HG02870 (cell line): ENCODE measurements around the gene HDAC1.

Experiments
- ATAC-seq: cut with Tn5 transposase; IDR thresholded peaks from one replicate; pipeline ENCODE4 v1.9.1; 2021; ENCODE audit warnings: mild to moderate bottlenecking, moderate library complexity; ENCODE audit not compliant: unreplicated experiment

Gene HDAC1

DNA sequence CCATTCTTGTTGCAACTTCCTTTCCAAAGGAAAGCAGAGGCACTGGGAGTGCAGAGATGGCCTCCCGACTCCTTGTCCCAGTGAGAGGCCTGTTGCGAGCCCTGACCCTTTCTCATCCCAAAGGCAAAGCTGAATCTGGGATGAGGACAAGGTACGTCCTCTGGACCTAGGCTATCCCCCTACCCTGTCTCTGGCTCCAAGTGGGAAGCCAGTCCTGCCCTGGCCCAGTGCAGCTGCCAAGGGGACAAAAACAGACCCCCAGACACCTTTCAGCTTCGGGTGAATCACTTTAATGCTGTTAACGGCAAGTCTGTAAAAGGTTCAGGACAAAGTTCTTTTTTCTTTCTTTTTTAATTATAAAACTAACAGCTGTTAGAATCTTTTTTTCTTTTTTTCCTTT, 73.0 kb downstream of the HDAC1 start:
- no peak for ATAC-seq

DNA sequence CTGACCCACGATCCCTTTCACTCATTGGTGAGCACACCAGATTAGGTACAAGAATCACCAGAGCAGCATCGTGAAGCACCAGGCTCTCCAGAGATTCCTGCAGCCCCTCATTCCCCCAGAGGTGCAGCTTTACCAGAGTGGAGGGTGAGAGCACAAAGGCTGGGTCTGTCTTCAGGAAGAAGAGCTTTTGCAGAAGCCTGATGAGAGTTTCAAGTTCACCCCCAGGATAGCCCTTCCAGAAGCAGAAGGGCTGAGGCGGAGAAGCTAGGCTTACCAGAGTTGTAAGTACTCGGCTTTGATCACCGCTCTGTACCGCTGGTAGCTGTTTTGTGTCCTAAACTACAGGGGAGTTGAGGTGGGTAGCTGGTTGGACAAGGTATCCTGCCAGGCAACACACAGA, 73.6 kb downstream of the HDAC1 start:
- no peak for ATAC-seq

DNA sequence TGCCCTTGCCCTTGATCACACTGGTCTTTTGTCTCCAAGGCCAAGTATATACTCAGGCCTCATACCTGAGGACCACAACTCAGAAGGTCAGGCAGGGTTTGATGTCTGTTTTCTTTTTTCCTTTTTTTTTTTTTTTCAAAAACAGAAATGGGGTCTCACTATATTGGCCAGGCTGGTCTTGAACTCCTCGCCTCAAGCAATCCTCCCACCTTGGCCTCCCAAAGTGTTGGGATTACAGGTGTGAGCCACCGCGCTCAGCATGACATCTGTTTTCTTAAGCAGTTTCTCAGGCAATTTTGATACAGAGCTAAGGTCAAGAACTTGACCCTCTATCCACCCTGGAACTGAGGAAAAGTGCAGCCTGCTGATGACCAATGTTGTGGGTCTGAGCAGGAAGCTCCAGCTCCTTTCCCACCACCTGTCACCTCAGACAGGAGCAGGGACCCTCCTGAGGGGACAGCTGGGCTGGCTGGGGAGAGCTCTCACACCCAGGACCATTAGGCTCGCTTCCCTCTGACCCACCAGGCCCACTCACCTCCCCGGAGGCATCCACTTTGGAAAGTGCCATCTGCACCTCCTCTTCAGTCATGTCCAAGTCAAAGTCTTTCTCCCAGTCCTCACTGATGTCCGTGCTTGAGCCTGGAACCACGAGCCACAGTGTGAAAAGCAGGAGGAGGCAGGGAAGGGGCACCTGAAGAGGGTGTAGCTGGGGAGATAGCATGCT, 76.2 kb downstream of the HDAC1 start:
- no peak for ATAC-seq

DNA sequence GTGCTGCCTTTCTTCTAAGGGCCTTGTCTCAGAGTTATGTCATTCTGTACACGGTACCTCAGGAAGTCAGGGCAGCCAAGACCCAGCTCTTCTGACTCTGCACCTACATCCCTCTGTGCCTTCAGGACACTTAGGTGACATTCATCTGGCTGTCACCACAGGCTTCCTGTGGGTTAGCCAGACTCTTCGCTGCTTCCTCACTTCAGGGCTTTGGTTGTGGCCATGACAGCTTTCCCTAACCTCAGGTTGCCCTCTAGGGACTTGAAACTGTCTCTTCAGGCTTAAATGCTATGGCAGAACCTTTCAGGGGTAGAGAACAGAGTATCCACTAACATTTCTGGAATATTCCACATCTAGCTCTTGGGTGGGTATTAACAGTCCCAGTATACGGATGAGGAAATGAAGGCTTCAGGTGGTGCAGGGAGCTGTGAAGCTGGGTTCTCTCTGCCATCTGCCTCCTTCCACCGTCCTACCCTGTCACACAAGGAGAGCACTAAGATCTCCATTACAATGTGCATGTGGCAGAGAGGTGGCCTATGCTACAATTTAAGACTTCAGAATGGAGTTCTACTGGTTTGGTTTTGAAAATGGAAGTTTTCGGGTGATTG, 80.4 kb downstream of the HDAC1 start:
- no peak for ATAC-seq

DNA sequence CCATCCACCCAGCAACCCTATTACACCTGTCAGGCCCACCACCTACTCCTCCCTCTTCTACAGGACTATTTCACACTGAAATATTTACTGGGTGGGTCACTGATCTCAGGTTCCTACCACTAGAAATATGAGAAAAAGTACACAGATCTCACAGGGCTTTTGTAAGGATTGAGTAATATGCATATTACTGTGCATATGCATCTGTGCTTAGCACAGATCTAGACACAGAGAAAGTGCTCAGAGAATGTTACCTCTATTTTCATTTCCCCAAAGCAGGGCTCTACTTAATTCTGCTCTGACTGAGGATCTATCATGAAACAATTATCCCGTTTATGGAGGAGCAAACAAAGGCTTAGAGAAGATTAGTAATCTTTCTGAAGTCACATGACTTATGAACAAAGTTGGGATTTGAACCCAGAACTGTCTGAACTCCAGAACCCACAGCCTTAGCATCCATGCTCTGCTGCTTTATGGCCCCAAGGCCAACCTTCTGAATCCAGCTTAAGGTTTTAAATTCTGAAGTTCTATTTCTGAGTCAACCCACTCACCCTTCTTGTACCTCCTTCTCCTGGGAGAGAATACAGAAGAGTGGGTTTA, 82.2 kb downstream of the HDAC1 start:
- no peak for ATAC-seq

DNA sequence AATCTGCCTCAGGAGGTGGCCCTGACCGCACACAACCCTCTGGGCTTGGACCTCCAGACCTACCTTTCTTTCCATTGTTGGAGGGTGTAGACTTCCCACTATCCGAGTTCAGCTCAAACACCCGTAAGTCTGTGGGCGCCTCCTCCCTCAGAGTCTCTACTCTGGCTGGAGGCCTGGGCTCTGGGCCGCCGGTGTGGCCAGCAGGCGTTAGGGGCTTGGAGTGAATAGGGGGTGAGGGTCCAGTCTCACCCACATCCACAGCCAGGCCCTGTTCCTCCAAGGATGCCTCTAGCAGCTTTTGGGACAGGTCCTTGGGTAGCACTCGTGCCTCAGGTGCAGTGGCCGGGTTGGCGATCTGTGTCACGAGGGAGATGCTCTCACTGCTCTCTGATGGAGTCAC, 84.3 kb downstream of the HDAC1 start:
- ATAC-seq: no peak

DNA sequence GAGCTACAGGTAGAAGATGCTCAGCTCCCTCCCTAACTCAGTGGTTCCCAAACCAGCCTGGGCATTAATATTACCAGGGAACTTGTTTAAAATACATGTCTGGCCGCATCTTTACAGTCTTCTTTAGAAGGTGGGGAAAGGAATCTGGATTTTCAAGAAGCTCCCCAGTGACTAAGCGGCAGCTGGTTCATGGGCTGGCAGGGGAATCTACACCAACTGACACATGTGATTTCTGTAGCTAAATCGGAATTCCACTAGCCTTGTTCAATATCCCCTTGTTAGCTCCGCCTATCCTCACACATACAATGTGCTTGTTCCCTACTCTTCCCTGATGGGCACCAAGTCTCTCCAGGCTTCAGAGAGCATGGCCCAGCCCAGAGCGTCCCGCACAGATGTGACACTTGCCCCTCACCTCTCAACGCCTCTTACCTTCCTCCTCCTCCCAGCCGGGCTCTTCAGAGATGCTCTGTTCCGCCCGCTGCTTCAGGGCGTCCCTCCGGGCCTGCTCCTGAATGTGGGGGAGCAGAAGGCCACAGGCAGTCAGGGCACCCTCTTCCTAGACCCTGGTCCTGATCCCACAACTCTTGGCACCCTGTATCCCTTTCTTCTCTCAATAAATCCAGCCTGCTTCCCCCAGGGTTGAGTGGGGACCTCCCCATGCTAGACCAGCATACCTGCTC, 85.8 kb downstream of the HDAC1 start:
- no peak for ATAC-seq

DNA sequence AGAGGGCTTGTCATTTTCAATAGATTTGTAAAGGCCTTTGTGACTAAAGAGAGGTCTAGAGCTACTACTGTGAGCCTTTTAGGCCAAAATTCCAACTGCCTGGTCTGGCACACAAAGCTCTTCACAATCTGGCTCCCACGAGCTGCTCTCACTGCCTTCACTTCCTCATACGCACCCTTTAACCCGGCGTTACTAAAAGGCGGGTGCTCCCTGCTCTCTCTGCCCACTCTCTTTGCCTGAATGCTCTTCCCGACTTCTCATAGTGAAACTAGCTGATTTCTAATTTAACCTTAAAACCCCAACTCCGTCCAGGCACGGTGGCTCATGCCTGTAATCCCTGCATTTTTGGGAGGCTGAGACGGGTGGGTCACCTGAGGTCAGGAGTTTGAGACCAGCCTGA, 88.2 kb downstream of the HDAC1 start:
- ATAC-seq: no peak
